AG04449 (cell line): ENCODE results near the gene ARHGEF38.

Experiments used
- CTCF ChIA-PET: fragments of 350-600 bp; formaldehyde crosslinking; extraction: SDS; loops from one replicate; lab custom pipeline; 2021; ENCODE audit warnings: antibody characterized with exemption; lab: Yijun Ruan, JAX
- POLR2A ChIA-PET: fragments of 400-600, 350-600 bp; formaldehyde crosslinking; extraction: SDS; loops from one replicate; lab custom pipeline; 2020; ENCODE audit warnings: antibody characterized with exemption, inconsistent platforms; lab: Yijun Ruan, JAX
- DNase-seq: peaks from one replicate; pipeline ENCODE4 v3.0.0-alpha.2; 2010; ENCODE audit warnings: low read depth, low spot score
- H3K4me3 ChIP-seq: 2 replicates; pipeline ENCODE4 v1.5.1; 2011; ENCODE audit warnings: low read depth, mild to moderate bottlenecking, control low read depth, low read length
- TF ChIP-seq, protein P1 (sequence below): IDR thresholded peaks from one replicate; pipeline ENCODE4 v1.5.1; 2011; ENCODE audit warnings: mild to moderate bottlenecking, moderate library complexity, low read length, control low read depth, inconsistent platforms; ENCODE audit not compliant: insufficient read depth; ENCODE audit errors: missing control alignments

The ARHGEF38 gene

DNA sequence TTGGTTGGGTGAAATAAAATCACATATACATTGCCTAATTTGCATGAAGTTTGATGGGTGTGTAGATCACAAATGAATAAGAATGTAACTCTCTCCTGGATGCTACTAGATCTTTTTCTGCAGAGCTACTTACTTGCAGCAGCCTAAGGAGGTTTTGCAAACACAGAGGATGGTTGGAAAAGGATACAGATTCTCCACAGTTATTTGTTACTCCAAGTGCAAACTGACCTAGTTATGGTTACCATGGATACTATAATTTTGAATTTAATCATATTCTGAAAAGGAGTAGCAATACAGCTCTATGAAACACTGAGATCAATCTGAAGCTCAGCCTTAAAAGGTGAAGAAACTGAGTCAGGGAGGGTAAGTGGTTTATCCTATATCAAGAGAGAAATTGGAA is 9.1 kb upstream of the ARHGEF38 start:
- POLR2A ChIA-PET, result no interaction called here

DNA sequence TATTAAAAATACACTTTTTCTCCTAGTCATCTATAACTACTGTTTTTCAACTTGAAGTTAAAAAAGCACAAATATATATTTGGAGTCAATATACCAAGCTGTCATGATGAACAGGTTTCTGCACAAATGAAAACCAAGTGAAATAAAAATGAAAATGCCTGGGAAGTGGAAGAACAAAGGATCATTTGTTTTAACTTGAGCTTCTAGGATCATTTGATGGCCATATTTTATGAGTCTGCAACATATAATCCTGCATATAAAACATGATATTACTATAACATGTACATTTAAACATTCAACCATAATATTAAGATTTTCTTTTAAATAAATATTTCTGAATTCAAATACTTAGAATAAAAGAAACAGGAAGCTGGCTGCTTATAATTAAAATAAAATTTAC is 8.5 kb upstream of the ARHGEF38 start:
- DNase-seq, result no peak
- CTCF ChIA-PET, result no interaction called here
- TF ChIP-seq, protein P1, sequence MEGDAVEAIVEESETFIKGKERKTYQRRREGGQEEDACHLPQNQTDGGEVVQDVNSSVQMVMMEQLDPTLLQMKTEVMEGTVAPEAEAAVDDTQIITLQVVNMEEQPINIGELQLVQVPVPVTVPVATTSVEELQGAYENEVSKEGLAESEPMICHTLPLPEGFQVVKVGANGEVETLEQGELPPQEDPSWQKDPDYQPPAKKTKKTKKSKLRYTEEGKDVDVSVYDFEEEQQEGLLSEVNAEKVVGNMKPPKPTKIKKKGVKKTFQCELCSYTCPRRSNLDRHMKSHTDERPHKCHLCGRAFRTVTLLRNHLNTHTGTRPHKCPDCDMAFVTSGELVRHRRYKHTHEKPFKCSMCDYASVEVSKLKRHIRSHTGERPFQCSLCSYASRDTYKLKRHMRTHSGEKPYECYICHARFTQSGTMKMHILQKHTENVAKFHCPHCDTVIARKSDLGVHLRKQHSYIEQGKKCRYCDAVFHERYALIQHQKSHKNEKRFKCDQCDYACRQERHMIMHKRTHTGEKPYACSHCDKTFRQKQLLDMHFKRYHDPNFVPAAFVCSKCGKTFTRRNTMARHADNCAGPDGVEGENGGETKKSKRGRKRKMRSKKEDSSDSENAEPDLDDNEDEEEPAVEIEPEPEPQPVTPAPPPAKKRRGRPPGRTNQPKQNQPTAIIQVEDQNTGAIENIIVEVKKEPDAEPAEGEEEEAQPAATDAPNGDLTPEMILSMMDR, result no peak
- H3K4me3 ChIP-seq, result no peak overlapping the region
- POLR2A ChIA-PET, result no interaction called here

More for the DNA sequence above, 9.1 kb upstream of the ARHGEF38 start:
- DNase-seq, result no peak
- no peak overlapping the region for H3K4me3 ChIP-seq
- CTCF ChIA-PET, result no interaction called here
- TF ChIP-seq, protein P1, result no peak

DNA sequence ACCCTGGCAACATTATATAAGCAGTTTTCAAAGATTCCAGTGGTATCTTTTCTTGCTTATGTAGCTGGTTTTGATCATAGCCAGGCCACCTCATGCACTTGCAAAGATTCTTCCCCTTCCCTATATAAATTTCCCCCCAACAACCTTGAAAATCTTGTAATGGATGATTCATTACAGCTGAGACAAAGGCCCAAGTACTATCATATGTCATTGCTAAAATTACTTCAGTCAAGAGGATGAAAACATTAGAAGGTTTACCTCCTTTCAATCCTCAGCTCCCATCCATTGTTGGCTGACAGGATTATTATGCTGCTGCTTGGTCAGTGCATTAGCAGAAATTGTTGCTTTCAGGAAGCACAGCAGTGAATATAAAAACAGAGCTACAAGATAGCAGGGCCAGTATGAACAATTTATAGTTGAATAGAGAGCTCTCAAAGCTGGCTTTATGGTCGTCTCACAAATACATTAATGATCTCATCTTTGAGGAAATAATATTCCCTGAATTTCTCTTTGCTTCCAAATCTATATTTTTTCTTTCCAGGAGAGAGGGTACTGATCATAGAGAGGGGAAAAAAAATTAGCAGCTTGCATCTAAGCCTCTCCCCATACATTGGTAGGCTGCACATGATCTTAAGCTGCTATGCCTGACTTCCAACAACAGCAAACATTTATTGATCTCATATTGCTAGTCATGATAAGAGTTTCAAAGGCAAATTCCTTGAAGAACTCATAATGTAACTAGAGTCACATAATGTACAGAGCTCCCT is 7.7 kb upstream of the ARHGEF38 start:
- TF ChIP-seq, protein P1, result no peak
- POLR2A ChIA-PET, result no interaction called here
- CTCF ChIA-PET, result no interaction called here
- H3K4me3 ChIP-seq, result no peak overlapping the region
- no peak for DNase-seq

DNA sequence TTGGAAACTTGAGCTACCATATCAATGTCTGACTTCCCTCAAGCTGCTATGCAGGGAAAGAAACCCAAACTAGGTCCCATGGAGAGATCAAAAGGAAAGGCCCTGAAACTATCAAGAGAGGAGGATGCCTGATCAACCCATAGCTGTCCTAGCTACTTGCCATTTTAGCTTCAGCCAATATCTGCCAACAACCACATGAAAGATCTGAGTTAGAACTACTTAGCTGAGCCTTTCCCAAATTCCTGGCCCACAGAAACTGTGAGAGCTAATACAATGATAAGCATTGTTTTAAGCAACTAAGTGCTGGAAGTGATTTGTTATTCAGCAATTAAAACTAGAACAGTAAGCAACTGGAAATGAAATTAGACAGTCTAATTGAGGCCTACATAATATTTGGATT is 6.3 kb upstream of the ARHGEF38 start:
- TF ChIP-seq, protein P1, result no peak

DNA sequence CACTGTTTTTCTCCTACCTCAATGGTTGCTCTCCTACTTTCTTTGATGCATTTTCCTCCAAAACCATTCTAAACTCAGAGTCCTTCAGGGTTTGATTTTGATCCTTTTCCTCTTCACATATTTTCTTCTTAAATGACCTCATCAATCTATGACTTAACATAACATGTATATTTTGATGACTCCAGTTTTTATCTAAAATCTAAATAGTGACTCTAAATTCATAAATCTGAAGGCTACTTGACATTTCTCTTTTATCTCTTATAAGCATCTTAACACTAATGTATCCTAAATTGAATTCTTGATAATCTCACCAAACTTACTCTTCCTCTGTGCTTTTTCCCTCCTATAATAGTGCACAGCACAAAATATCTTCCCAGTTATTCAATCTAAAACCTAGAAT is 4.7 kb upstream of the ARHGEF38 start:
- no peak for DNase-seq
- H3K4me3 ChIP-seq, result no peak overlapping the region
- TF ChIP-seq, protein P1, result no peak
- ChIA-PET POLR2A (no interaction called here), CTCF (no interaction called here)

More for the DNA sequence above, 6.3 kb upstream of the ARHGEF38 start:
- ChIA-PET CTCF (no interaction called here), POLR2A (no interaction called here)
- no peak overlapping the region for H3K4me3 ChIP-seq
- no peak for DNase-seq

DNA sequence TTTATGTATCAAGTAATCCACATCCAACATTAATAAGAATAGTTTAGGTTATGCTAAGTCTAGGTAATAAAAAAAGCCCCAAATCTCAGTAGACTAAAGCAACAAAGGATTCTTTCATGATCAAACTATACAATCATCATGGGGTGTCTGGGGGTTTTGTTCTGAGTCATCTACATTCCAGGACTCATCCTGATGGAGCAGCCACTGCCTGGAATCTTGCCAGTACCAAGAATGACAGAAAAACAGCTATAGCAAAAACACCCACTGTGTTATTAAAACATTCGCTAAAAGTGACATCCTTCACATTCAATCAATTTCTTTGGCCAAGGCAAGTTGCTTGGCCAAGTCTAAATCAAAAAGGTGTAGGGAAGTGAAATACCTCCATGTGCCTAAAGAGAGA is 3.9 kb upstream of the ARHGEF38 start:
- no peak overlapping the region for H3K4me3 ChIP-seq
- TF ChIP-seq, protein P1, result no peak
- ChIA-PET CTCF (no interaction called here), POLR2A (no interaction called here)
- DNase-seq, result no peak
